Smooth muscle cell of the brain vasculature (primary cell): ENCODE results near the gene KANSL1.

Experiments
- DNase-seq: peaks from one replicate; pipeline ENCODE4 v3.0.0-alpha.2; 2012; ENCODE audit warnings: low read depth, low spot score

Gene KANSL1

DNA sequence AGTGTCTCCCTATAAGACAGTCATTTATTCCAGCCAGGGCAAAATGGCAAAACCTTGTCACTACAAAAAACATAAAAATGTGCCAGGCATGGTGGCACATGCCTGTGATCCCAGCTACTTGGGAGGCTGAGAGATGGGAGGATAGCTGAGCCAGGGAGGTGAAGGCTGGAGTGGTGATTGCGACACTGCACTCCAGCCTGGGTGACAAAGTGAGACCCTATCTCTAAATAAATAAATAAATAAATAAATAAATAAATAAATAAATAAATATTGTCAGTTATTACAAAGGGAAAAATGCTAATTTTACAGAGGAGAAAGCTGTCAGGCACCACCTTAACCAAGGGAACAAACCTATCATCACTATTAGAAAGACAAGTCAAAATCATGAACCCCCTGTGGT is 118.7 kb downstream of the KANSL1 start:
- DNase-seq: no peak

- no peak for DNase-seq
Measured at GRCh38 chr17:46072998-46073397, 120.2 kb downstream of the KANSL1 start.

- DNase-seq: no peak
Measured at GRCh38 chr17:46071796-46072195, 121.4 kb downstream of the KANSL1 start.

DNA sequence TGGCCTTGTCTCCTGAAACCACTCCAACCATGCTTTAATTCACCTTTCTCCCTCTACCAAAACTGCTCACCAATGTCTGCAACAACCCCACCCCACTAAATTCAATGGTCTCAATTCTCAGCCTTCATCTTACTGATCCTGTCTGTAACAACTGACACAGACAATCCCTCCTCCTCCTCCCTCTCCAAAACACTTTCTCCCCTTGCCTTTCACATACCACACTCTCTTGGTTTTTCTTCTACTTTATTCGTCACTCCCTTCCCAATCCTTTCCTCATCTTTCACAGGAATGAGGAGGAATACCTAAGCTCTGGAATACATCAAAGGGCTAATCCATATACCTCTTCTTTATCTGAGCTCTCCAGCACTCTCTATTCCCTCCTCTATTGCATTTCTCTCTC is 128.8 kb downstream of the KANSL1 start:
- no peak for DNase-seq

- no peak for DNase-seq
Measured at GRCh38 chr17:46063241-46063640, 130.0 kb downstream of the KANSL1 start.

DNA sequence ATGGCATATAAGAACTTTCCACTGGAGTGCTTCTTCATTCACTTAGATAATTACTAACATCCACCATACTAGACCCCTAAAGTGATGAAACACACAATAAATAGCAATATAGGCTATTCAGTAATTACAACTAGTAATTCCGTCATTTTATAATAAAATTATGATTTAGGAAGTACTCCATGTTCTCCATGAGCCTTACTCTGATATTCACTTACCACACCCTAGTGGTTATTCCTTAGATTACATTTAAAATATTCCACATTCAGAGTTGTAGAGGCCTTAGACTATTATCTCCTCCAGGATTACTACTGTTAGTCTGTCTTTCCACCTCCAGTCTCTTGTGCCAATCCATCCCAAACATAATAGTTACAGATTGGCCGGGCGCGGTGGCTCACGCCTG is 131.8 kb downstream of the KANSL1 start:
- no peak for DNase-seq

GRCh38 chr17:46060461-46060860 is 132.8 kb downstream of the KANSL1 start:
- no peak for DNase-seq

DNA sequence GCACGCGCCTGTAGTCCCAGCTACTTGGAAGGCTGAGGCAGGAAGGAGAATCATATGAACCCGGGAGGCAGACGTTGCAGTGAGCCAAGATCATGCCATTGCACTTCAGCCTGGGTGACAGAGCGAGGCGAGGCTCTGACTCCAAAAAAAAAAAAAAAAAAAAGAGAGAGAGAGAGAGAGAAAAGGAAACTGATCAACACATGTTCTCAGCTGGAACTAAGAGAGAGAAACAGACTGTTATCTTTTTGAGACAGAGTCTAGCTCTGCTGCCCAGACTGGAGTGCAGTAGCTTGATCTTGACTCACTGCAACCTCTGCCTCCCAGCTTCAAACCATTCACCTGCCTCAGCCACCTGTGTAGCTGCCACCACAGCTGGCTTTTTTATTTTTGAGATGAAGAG is 133.7 kb downstream of the KANSL1 start:
- no peak for DNase-seq

DNA sequence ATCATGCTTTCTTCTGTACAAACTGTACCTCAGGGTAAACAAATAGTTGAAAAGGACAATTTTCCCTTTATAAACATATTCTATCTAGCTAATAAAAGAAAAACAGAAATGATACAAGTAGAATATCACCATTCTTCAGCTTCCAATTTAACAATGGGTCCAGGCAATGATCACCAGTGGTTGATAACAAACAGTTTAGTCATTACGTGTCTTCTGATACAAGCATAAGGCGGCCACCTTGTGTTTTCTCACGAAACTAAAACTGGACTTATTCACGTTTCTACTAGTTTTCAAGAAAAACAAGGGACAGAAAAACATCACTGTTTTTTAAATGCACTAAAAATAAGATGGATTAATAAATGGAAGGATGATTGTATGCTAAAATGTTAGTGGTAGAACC is 135.9 kb downstream of the KANSL1 start:
- no peak for DNase-seq

DNA sequence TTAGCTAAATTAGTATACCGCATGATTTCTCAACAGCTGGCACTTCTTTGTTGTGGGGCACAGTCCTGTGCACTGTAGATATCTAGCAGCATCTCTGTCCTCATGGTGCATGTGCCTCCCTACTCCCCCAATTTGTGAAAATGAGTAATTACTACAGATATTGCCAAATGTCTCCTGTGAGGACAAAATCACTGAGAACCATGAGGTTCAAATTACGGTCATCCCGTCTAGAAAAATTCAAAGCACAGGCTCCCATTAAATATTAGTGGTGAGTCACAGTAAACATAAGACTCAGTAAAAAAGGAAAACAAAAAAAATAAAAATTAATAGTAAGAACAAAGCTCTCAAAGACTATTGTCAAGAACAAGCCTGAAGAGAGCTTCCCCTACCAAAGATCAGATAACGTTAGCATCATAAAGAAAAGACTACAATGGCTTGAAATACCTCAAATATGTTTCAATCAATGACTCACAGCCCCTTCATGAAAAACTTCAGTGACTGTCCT is 136.4 kb downstream of the KANSL1 start:
- no peak for DNase-seq

DNA sequence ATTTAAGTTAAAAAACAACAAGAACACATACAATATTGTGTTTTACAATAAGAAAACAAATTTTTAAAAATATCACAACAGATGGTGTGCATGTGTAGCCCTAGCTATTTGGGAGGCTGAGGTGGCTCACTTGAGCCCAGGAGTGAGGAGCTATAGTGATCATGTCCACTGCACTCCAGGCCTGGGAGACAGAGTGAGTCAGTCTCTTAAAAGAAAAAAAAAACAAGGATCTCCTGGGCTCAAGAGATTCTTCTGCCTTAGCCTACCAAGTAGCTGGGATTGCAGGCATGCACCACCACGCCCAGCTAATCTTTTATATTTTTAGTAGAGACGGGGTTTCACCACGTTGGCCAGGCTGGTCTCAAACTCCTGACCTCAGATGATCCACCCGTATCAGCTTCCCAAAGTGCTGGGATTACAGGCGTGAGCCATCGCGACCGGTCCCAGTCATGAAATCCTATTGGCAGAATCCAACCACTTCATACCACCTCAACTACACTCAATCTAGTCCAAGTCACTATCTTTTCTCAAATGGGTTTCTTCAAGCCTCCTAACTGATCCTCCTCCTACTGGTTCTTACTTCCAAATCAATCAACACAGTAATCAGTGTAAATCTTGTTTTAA is 139.2 kb downstream of the KANSL1 start:
- no peak for DNase-seq

DNA sequence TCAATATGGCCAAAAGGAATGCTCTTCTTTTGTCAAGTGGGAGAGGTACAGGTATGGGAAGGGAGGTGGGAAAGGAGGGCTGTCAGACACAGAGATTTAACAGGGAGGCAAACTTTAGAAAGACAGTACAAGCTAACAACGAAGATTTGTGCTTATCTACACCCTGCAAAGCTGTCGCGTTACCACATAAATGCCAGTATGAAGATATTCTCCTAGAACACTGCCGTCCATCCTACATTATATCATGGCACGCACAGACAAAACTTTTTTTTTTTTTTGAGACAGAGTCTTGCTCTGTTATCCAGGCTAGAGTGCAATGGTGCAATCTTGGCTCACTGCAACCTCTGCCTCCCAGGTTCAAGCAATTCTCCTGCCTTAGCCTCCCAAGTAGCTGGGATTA is 143.6 kb downstream of the KANSL1 start:
- no peak for DNase-seq

- no peak for DNase-seq
Measured at GRCh38 chr17:46047856-46048255, 145.4 kb downstream of the KANSL1 start.

DNA sequence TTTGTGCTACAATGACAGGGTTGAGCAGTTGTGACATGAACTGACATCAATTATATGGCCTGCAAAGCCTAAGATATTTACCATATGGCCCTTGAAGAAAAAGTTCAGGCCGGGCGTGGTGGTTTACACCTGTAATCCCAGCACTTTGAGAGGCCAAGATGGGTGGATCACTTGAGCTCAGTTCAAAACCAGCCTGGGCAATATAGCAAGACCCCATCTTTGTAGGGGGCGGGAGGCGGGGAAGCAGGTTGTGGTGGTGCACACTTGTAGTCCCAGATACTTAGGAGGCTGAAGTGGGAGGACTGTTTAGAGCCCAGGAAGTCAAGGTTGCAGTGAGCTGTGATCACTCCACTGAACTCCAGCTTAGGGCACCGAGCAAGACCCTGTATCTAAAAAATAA is 145.8 kb downstream of the KANSL1 start:
- no peak for DNase-seq

- no peak for DNase-seq
Measured at GRCh38 chr17:46046957-46047356, 146.3 kb downstream of the KANSL1 start.

DNA sequence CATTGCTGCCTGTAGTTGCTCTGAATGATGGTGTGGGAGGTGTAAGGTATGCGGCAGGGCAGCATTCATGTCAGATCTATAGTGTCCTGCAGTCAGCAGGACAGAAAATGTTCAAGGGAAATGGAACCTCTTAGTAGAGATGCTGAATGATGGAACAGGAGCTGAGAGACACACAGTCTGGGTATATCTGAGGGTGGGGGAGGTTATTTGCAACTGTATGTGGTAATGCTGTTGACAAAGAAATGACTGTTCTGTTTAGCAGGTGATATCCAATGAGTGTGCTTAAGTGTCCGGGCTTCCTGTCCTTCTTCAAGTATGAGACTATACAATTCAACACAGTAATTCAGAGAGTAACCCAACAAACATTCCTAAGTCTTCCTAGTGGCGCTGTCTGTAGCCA is 147.6 kb downstream of the KANSL1 start:
- DNase-seq: no peak

DNA sequence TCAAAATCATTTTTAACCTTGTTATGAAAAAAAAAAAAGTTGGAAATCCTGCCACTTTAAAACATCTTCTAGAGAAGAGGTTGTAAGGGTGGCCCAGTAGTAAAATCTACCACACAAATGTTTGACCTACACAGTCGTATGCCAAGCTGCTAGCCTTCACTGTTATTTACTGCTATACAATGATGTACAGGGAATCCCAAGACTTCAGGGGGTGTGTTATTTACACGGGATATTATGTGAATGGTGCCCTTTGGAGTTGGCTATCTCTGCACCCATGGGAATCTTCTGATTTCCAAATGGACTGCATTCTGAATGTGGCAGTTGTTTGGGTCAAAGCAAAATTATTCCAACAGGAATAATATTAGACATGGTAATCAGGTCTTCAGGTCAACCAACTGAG is 148.2 kb downstream of the KANSL1 start:
- no peak for DNase-seq

DNA sequence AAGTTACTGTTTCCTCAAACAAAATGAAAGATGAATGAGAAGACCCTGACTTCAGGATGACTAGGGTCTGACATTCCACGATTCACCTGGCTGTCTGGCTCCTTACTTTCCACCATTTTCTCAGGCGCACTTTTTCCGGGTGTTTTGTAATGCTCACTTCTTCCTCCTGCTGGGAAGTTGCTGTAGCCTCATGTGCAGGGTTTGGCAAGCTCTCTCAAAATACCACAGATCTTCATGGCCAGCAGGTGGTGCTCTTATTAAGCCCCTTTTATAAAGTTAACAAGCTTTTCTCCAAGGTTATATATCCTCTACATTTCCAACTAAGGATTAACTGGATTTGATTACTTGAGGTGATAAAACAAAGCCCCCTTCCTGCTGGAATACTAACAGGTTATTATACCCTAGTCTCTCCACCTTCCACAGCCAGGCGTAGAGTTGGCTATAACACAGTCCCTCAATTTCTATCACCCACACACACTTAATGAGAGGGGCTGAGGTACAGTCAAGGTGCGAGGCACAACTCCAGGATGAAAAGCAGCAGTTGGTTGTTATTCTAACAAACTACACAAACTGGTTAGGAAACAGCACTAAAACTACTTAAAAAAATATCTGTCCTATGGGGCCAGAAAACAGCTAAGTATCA is 148.8 kb downstream of the KANSL1 start:
- peak; percentile 86 for DNase-seq

- DNase-seq: no peak
Measured at GRCh38 chr17:46043606-46044005, 149.6 kb downstream of the KANSL1 start.

DNA sequence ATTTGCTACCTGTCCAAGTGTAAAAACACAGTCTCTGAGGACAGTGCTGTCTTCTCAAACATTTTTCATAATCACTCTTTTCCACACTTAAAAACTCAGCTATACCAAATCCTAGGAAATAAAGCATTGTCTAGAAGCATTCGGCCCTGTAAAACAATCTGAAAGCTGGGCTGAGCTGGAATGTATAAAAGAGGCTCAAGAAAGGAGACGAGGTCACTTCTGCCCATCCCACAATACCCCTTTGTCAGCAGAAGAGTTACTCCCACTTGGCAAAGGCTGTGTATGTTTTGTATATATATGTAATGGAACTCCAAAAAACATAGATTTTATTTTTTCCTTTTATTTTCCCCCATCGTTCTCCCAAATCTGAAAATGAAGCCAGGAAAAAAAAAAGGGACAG is 150.3 kb downstream of the KANSL1 start:
- DNase-seq: no peak

DNA sequence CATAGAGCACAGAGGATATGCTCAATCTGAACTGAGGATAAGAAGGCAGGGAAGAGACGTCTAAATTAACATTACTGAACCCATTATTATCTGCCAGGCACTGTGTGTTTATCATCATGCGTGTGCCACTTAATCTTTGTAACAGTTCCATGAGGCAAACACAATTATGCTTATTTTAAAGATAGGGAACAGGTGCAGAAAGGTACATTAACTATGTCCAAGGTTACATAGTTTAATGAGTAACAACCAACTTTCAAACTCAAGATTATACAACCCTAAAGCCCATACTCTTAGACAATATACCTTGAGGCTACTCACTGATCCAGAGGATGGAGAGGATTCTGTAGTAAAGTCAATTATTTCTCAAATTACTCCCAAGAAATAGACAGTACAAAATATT is 151.0 kb downstream of the KANSL1 start:
- no peak for DNase-seq

DNA sequence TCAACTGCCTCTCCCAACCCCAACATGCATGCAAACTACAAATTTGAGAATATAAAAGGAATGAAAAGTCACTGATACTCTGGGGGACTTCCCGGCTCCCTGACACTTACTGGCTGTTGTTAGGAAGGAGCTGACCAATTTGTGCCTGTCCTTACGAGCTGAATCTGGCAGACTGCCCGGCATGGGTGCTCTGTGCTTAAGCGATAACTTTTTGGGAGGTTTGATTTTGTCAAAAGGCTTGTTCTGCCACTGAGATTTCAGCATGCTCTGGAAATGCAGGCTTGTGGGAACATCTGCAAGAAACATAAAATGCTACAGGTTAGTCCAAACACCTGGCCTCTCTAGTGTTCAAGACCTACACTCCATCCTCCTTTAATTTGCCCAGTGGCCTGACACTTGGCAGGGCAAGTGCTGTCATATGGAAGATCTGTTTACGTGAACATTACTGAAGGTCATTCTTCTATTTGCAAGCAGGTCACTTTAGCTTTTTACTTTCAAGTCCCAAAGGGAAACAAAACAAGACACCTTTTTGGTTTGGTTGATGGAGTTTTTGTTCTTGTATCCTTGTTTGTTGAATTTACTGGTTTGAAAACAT is 153.5 kb downstream of the KANSL1 start:
- no peak for DNase-seq

GRCh38 chr17:46038937-46039336 is 154.3 kb downstream of the KANSL1 start:
- no peak for DNase-seq
